AG04449 (cell line): ENCODE results near the gene PSME1.

Experiments used
- CTCF ChIA-PET: fragments of 350-600 bp; formaldehyde crosslinking; extraction: SDS; loops from one replicate; lab custom pipeline; 2021; ENCODE audit warnings: antibody characterized with exemption; lab: Yijun Ruan, JAX
- POLR2A ChIA-PET: fragments of 400-600, 350-600 bp; formaldehyde crosslinking; extraction: SDS; loops from one replicate; lab custom pipeline; 2020; ENCODE audit warnings: antibody characterized with exemption, inconsistent platforms; lab: Yijun Ruan, JAX
- DNase-seq: peaks from one replicate; pipeline ENCODE4 v3.0.0-alpha.2; 2010; ENCODE audit warnings: low read depth, low spot score
- H3K4me3 ChIP-seq: 2 replicates; pipeline ENCODE4 v1.5.1; 2011; ENCODE audit warnings: low read depth, mild to moderate bottlenecking, control low read depth, low read length
- TF ChIP-seq, protein P1 (sequence below): IDR thresholded peaks from one replicate; pipeline ENCODE4 v1.5.1; 2011; ENCODE audit warnings: mild to moderate bottlenecking, moderate library complexity, low read length, control low read depth, inconsistent platforms; ENCODE audit not compliant: insufficient read depth; ENCODE audit errors: missing control alignments

The PSME1 gene

DNA sequence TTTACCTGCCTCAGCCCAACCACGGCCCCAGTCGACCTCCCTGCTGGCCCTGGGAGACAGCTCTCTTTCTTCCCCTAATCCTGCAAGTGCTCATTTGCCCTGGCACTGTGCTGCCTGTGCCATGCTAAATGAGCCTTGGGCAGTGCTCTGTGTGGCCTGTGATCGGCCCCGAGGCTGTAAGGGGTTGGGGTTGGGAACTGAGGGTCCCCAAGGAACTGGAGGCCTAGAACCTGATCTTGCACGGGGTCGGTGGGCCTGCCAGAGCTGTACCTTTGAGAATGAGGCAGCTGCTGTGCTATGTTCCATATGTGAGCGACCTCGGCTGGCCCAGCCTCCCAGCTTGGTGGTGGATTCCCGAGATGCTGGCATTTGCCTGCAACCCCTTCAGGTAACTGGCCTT is 14.1 kb downstream of the PSME1 start:
- POLR2A ChIA-PET = interaction anchor here (0.6 to 2.2 kb wide), 2 partner anchors 9 to 79 kb away, joined by 5 to 7 read pairs; partner anchors contain the start of gene EMC9
- CTCF ChIA-PET = interaction anchor here (1.1 to 8.8 kb wide), 3 partner anchors 10 to 42 kb away, joined by 3 to 165 read pairs (median 4); partner anchors contain the start of genes IRF9 and REC8
- H3K4me3 ChIP-seq = no peak overlapping the region
- TF ChIP-seq, protein P1, sequence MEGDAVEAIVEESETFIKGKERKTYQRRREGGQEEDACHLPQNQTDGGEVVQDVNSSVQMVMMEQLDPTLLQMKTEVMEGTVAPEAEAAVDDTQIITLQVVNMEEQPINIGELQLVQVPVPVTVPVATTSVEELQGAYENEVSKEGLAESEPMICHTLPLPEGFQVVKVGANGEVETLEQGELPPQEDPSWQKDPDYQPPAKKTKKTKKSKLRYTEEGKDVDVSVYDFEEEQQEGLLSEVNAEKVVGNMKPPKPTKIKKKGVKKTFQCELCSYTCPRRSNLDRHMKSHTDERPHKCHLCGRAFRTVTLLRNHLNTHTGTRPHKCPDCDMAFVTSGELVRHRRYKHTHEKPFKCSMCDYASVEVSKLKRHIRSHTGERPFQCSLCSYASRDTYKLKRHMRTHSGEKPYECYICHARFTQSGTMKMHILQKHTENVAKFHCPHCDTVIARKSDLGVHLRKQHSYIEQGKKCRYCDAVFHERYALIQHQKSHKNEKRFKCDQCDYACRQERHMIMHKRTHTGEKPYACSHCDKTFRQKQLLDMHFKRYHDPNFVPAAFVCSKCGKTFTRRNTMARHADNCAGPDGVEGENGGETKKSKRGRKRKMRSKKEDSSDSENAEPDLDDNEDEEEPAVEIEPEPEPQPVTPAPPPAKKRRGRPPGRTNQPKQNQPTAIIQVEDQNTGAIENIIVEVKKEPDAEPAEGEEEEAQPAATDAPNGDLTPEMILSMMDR = no peak
- no peak for DNase-seq

DNA sequence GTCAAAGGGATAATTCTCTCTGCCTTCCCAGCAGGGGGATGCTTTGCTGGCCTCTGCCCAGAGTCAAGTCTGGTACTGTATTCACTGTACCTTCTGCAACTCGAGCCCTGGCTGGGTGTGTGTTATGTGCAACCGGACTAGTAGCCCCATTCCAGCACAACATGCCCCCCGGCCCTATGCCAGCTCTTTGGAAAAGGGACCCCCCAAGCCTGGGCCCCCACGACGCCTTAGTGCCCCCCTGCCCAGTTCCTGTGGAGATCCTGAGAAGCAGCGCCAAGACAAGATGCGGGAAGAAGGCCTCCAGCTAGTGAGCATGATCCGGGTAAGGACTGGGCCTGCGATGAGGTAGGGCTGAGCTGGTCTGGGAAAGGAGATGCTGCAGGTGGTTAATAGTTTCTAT is 14.6 kb downstream of the PSME1 start:
- TF ChIP-seq, protein P1 = no peak
- no peak for DNase-seq
- ChIA-PET CTCF (interaction anchor here (0.7 to 8.8 kb wide), 3 partner anchors 10 to 146 kb away, joined by 3 to 165 read pairs (median 4); partner anchors contain the start of genes IRF9 and REC8), POLR2A (interaction anchor here (0.6 to 2.2 kb wide), 4 partner anchors 10 to 78 kb away, joined by 4 to 8 read pairs (median 6); partner anchors contain the start of genes EMC9, IPO4 and IRF9)
- no peak overlapping the region for H3K4me3 ChIP-seq

GRCh38 chr14:24150993-24151392 is 15.0 kb downstream of the PSME1 start:
- DNase-seq = no peak
- CTCF ChIA-PET = interaction anchor here (0.7 to 8.8 kb wide), 4 partner anchors 10 to 146 kb away, joined by 3 to 165 read pairs (median 4); partner anchors contain the start of genes IRF9 and REC8
- TF ChIP-seq, protein P1 = no peak
- H3K4me3 ChIP-seq = no peak overlapping the region
- POLR2A ChIA-PET = interaction anchor here (1.3 to 2.2 kb wide), 3 partner anchors 10 to 38 kb away, joined by 4 to 8 read pairs (median 7); partner anchors contain the start of genes EMC9, IPO4 and IRF9

- TF ChIP-seq, protein P1 = no peak
- ChIA-PET POLR2A (interaction anchor here (1.3 to 2.2 kb wide), 3 partner anchors 9 to 37 kb away, joined by 4 to 8 read pairs (median 7); partner anchors contain the start of genes EMC9, IPO4 and IRF9), CTCF (interaction anchor here (0.7 to 8.8 kb wide), 4 partner anchors 9 to 145 kb away, joined by 3 to 165 read pairs (median 4); partner anchors contain the start of genes IRF9 and REC8)
Measured at GRCh38 chr14:24151404-24152080, 15.5 kb downstream of the PSME1 start.

GRCh38 chr14:24155100-24155499 is 19.1 kb downstream of the PSME1 start:
- ChIA-PET POLR2A (interaction anchor here (1.7 kb wide), 1 partner anchor 8 kb away, joined by 5 read pairs; the partner anchor contains the start of genes PSME2 and RNF31), CTCF (interaction anchor here (1.2 to 1.7 kb wide), 2 partner anchors 8 to 88 kb away, joined by 5 to 8 read pairs; partner anchors contain the start of genes RNF31 and TINF2)
- no peak overlapping the region for H3K4me3 ChIP-seq
- DNase-seq = no peak
- TF ChIP-seq, protein P1 = no peak

More at GRCh38 chr14:24151404-24152080, 15.5 kb downstream of the PSME1 start:
- DNase-seq = no peak
- H3K4me3 ChIP-seq = no peak overlapping the region
